LNCaP clone FGC (cell line): ENCODE measurements around the gene HSPA8.

Source experiments
- DNase-seq: peaks from one replicate; pipeline ENCODE4 v3.0.0-alpha.2; 2011; ENCODE audit warnings: low read depth
- H3K4me3 ChIP-seq: 2 replicates; pipeline ENCODE4 v1.5.1; 2011; ENCODE audit warnings: mild to moderate bottlenecking, low read depth, low read length, control low read depth
- TF ChIP-seq, protein P1 (sequence below): IDR thresholded peaks from 2 replicates; pipeline ENCODE4 v1.5.1; 2012; ENCODE audit warnings: mild to moderate bottlenecking; ENCODE audit not compliant: control insufficient read depth, insufficient read depth; ENCODE audit errors: extremely low read depth

The HSPA8 gene

DNA sequence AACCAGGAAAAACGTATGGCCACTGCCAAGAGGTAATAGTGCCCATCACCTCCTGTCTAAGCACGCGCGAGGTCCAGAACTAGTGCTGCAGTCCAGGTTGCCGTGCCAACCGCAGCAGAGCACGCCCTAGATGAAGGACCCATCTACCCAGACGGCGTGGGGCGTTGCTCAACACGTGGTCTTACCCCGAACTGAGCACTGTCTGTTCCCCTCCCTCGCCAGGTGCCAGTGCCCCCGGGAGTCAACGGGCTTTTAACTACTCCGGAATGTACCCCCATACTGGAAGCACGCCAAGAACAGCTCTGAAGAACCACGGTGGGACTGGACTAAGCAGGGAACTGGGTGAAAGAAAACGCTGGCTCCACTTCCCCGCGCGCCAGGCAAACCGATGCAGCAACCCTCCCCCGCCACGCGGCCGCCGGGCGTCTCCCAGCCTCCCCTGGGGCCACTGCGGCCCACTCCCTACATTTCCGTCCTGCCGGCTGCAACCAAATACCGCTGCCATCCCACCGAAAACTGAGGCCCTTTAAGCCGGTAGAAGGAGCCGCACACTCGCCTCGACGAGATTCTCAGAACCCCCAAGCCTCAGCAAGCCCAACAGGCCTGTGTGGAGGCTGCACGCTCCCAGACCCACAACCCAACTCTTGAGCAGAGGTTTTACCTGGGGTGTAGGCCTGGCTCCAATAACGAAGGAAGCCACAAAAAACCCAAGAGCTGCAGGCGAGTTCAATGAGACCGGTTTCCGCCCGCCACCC is at the start of gene HSPA8:
HSPA8 (minus strand) TSS at position 734 of the 755 bp plus-strand sequence. CDS start 812 bp downstream, outside the sequence.
- no peak for DNase-seq
- TF ChIP-seq, protein P1, sequence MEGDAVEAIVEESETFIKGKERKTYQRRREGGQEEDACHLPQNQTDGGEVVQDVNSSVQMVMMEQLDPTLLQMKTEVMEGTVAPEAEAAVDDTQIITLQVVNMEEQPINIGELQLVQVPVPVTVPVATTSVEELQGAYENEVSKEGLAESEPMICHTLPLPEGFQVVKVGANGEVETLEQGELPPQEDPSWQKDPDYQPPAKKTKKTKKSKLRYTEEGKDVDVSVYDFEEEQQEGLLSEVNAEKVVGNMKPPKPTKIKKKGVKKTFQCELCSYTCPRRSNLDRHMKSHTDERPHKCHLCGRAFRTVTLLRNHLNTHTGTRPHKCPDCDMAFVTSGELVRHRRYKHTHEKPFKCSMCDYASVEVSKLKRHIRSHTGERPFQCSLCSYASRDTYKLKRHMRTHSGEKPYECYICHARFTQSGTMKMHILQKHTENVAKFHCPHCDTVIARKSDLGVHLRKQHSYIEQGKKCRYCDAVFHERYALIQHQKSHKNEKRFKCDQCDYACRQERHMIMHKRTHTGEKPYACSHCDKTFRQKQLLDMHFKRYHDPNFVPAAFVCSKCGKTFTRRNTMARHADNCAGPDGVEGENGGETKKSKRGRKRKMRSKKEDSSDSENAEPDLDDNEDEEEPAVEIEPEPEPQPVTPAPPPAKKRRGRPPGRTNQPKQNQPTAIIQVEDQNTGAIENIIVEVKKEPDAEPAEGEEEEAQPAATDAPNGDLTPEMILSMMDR = no peak
- peak within 1 kb of the TSS; percentile 99 for H3K4me3 ChIP-seq

DNA sequence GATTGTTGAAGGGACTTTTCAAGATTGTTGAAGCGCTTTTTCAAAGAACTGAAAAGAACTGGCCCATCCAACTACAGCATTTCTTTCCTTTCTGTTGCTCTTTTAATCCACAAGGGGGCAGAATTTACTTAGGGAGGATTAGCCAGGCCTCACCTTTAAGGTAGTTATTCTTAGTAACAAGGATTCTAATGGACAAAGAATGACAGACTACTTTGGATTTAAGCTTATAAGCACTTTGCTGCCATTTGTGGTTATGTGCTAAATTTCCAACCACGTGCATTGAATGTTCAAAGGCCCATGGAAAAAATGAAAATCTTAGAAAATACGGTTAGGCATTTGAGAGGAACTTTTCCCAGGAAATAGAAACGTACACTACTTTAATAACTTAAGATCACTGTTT is 49.5 kb upstream of the HSPA8 start:
- no peak for DNase-seq
- H3K4me3 ChIP-seq = no peak overlapping the region
- TF ChIP-seq, protein P1 = peak; percentile 81

DNA sequence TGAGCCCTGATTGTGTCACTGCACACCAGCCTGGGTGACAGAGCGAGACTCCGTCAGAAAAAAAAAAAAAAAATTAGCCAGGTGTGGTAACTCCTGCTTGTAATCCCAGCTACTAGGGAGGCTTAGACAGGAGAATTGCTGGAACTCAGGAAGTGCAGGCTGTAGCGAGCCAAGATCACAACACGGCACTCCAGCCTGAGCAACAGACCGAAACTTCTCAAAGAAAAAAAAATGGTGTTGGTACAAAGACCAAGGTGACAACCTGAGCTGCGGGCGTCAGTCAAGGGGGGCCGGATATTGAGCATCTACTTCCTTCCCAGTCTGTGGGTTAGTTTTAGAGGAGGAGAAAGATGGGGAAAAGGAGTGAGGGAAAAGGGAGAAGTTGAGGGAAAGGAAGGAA is 48.5 kb upstream of the HSPA8 start:
- DNase-seq = no peak
- TF ChIP-seq, protein P1 = no peak
- H3K4me3 ChIP-seq = no peak overlapping the region

DNA sequence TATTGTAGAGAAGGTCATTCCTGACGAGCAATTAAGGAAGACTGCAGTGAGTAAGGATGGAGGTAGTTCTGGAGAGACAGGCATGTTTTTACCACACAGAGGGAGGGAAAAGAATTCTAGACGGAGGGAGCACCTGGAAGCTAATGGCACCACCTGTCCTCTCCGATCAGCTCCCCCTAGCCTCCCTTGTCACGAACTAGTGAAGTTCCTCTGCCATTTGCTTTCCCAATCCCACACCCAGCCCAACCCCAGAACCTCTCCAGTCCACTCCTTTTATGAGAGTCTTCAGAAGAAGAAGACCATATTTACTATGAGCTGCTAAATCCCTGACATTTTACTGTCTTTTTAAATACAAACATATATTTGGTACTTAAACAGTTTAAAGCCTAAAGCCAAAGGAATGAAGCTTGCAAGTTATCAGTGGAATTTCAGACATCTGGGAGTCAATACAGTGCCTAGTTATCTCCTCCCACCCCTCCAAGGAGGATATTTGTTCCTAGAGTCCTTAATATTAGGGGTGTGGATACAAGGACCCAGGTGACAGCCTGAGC is 46.1 kb upstream of the HSPA8 start:
- TF ChIP-seq, protein P1 = no peak
- H3K4me3 ChIP-seq = no peak overlapping the region
- DNase-seq = no peak

DNA sequence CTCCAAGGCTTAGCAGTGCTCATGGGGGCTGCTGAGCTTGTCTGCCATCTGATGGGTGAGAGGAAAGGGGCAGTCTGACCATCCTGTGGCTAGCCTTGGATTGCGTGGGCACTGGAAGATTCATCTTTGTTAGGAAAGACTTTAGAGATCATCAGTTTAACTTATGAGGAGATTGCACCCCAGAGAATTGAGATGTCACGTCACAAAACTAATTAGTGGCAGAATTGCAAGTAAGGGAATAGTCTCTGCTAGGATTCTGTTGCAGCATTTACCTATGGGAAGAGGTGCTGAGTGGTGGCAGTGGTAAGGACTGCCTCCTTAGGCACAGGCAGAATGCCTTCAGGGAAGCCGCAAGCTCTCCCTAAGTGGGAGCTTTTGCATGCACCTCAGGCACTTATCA is 42.8 kb upstream of the HSPA8 start:
- no peak overlapping the region for H3K4me3 ChIP-seq
- no peak for DNase-seq
- TF ChIP-seq, protein P1 = no peak

DNA sequence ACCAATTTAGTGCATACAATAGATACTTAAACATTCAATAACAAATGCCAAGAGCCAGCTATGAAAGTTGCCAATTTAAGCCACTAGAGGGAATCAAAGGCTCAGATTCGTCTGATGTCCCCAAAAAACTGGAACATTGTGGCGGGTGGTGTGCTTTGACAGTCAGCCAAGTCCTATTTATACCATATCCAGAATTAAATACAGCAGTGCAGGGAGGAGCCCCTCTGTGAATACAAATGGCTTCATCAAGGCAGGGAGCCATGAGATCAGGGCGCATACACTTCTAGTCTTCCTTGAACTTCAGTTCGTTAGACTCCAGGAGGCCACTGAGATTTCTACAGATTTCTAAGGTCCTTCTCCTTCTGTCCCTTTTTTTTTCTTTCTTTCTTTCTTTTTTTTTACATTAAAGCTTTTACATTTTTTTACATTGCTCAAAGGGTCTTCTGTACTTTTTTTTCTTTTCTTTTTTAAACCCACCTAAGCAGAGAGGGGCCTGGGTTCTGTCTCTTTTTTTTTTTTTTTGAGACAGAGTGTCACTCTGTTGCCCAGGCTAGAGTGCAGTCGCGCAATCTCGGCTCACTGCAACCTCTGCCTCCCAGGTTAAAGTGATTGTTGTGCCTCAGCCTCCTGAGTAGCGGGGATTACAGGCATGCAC is 41.5 kb upstream of the HSPA8 start:
- DNase-seq = no peak
- TF ChIP-seq, protein P1 = peak; percentile 72
- no peak overlapping the region for H3K4me3 ChIP-seq
